HG02973 (cell line): ENCODE measurements around the gene DNTT.

Experiments used
- ATAC-seq: cut with Tn5 transposase; IDR thresholded peaks from one replicate; pipeline ENCODE4 v1.9.1; 2021; ENCODE audit warnings: moderate library complexity; ENCODE audit not compliant: unreplicated experiment

Gene DNTT

DNA sequence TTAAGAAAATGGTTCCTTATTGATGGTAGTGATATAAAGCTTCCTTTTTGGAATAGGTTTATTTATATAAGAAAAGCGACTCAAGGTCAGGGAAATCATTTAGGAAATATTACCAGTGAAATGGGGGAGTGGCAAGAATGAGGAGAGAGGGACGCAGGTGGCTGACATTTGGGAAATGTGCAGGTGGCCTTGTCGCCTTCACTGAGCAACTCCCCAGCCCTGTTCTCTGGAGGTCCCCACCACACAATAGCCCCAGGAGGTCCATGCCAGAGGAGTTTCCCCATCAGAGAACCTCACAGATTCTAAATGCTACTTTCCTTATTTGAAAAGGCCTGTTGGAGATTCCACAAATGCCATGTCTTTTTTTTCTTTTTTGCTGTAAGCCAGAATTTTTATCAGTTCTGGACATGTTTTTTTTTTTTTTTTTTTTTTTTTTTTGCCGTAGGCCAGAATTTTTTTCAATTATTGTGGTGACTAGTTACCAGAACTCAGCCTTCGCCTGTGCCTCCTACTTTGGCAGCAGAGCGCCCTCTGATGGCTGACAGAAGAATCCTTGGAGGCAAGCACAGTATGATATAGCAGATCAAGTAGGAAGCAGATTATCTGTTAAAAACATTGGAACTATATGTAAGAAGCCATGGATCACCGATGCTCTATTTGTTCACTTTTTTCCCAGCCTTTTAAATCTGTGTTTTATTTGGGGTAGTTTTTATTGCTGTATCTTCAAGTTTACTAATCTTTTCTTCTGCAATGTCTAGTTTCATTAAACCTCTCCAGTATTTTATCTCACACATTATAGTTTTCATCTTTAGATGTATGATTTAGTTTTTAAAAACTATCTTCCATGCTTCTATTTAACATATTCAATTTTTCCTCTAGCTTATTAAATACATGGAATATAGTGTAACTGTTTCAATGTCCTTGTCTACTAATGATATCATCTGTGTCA lies 36.0 kb downstream of the DNTT start:
- ATAC-seq: no peak

DNA sequence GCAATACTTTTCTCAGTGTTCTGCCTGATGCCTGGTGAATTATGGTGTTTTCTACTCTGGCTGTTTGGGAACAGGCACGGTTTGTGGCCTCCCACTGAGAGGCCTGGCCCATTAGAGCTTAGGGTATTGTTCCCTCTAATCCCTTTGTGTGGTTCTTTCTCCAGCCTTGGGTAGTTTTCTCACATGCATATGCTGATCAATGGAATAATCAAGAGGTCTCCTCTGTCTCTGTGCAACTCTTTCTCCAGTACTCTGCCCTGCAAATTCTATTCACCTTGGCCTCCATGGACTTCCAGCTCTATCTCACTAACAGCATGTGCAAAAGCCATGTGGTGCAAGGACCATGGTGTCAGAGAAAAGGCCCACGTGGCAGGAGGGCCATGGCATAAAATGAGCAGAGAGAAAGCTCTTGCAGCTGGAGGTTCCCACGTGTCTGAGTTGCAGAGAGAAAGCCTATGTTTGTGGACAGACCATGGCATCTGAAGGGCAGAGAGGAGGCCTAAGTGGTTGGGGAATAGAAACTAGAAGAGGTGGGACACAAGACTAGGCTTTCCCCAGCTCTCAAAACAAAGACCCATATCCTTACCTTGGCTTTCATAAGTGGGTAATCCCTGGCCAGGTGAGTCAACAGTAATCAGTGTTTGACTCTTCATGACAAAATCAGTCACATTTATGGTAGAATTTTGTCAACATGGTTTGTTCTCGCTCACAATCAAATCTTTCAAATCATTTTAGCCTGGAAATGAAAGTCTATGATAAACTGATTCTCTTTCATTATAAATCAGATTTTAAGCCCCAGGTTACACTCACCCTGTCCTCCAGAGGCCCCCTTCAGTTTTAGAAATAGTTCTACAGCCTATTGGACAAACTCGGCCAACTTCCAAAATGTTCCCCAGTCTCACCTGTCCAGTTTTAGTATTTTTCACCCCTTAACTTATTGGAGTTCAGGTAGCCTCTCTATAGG lies 37.3 kb downstream of the DNTT start:
- peak; percentile 65 for ATAC-seq

DNA sequence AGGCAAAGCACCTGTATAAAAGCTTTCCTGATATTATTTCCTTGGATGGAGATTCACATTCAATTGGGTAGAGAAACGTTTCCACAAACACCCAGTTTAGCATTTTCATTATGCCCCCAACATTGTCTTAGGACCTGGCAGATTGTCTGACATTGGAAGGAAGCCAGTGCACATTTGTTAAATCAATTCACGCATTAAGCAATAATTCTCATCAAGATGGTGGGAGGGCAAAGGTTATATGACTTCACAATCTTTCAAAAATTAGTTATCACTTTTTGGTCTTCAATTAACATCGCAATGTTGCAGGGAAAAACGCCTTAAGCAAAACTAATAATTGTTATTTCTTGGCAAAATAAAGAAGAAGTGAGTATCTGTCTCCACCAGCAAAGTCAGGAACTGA lies 38.2 kb downstream of the DNTT start:
- ATAC-seq: no peak

GRCh38 chr10:96344178-96344577 lies 39.9 kb downstream of the DNTT start:
- ATAC-seq: no peak

DNA sequence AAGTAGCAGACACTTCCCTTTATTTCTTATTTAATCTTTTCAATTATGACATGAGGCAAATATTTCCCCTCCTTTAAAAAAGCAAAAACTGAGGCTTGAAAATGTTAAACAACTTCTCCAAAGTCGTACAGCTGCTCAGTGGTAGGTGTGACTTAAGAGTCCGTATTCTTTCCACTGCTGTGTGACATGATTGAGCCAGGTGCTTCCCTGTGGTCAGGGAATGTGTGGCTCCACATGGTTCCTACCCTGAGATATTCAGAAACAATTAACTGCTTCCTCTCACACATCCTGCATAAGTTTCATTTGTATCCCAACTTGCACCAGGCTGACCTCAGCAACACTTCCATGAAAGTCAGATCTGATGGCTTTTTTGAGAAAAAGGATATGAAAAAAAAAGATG lies 41.0 kb downstream of the DNTT start:
- no peak for ATAC-seq

GRCh38 chr10:96346295-96346694 lies 42.1 kb downstream of the DNTT start:
- no peak for ATAC-seq

DNA sequence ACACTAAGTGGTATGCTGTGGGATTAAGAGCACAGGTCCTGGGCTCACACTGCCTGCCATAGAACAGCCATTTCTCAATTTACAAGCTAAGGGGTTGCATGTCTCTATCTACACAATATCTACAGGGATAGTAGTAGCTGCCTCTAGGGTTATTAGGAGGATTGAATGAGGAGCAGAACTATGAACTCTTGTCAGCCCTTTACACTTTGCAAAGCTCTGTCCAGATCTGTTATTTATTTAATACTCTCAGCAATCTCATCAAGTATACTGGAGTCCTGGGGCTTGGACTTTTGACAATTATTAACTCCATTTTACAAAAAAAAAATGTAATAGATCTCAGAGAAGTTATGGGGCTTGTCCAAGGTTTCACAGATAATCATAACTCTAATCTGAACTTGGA lies 47.8 kb downstream of the DNTT start:
- no peak for ATAC-seq

- no peak for ATAC-seq
Measured at GRCh38 chr10:96352582-96352981, 48.3 kb downstream of the DNTT start.

DNA sequence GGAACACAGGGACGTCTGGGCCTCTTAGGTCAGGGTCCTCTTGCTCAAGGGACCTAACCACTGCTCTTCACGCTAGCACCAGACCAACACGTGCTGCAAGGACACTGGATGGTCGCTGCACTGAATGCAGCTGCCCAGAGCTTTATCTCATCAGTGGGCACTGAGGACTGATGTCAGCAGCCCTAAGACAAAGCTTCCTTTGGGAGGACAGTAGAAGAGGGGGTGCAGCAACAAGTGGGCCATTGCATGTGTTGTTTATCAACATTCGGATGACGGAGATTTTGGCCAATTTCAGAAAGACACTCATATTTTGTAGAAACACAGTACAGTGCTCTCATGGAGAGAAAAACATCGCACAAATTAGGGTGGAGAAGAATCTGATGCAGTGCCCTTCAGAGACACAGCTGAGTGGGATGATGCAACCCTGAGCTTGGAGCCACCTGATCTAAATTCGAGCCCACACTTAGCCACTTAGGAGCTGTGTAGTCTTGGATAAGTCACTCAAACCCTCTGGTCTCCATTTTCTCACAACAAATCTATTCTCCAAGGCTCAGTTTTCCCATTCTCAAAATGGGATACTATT lies 52.9 kb downstream of the DNTT start:
- no peak for ATAC-seq

DNA sequence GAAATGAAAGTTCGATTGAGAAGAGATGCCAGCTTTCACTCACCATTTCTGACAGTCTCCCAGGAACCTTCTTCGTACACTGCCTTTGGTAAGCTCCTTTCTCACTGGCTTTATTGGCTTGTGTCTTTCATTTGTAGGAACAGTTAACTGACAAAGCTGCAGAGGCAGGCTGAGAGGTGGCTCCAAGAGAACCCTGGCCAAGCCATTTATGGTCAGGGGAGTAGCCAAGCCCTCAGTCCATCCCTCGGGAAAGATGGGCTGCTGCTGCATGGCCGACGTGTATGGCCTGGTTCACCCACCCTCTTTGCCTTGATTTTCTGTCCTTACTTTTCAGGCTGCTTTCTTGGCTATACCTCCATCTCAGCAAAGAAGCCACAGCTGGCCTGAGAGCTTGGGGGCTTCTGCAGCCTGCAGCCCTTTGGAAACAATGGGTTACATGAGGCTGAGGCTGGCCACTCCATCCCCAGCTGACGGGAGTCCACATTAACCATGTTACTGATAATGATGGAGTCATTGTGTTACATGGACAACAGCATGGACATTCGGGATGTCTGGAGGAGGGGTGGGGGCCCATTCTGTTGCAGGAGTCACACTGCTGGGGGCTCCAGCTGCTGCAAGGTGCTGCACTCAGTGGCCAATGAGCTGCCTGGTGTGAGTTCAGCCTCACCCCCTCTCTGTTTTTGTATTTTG lies 54.8 kb downstream of the DNTT start, which contains the start of gene OPALIN:
TSS of gene OPALIN (minus strand) at position 152 of the 690 bp plus-strand sequence. CDS start at position 46, 106 bp downstream.
- no peak for ATAC-seq

DNA sequence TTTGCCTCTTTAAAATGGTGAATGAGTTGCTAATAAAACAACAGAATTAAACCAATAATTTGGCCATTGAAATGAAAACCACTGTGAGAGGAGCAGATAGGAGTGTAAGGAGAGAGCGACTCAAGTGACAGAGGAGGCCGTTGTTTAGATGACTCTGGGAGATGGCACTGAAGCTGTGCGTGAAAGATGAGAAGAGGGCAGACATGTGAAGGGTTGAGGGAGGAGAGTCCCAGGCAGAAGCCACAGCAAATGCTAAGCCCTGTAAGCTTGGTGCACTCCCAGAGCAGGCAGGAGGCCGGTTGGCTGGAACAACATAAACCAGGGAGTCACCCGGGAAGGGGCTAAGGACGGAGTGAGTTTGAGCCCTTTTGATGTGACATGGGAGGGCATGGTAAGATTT lies 55.4 kb downstream of the DNTT start:
- no peak for ATAC-seq

GRCh38 chr10:96360331-96360730 lies 56.1 kb downstream of the DNTT start:
- no peak for ATAC-seq

GRCh38 chr10:96360766-96361165 lies 56.5 kb downstream of the DNTT start:
- no peak for ATAC-seq

GRCh38 chr10:96365571-96365970 lies 61.3 kb downstream of the DNTT start:
- ATAC-seq: no peak

DNA sequence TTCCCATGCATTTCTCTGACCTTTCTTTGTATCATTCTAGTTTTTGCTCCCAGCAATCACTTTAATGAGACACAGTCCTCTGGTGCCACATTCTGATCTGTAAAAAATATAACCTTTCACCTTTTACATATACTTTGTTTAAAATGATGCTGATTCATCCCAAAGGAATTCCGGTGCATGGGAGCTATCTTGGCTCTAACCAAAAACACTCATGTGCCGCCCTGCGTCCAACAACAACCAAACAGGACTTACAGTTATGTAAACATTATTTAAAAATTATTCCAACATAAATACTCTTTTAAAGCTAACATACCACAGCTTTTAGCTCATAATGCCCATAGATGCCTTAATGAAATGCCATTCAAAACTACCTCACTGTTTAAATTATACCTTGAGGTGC lies 62.3 kb downstream of the DNTT start:
- ATAC-seq: no peak

DNA sequence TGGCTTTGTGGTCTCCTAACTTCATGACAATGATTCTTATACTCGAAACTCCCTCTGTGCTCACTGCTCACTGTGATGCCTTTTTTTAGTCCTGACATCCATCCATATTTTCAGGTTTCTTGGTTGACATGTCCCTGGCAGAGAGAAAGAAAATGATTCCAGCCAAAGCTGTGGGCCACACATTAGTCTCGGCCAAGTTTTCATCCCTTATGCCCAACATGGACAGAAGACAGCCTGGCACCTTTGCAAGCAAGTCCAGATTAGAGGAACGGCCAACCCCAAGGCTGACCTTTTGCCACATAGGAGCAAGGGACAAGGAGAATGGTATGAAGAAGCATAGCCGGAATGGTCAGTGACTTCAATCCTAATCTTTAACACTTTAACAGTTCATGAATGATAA lies 63.2 kb downstream of the DNTT start:
- no peak for ATAC-seq

DNA sequence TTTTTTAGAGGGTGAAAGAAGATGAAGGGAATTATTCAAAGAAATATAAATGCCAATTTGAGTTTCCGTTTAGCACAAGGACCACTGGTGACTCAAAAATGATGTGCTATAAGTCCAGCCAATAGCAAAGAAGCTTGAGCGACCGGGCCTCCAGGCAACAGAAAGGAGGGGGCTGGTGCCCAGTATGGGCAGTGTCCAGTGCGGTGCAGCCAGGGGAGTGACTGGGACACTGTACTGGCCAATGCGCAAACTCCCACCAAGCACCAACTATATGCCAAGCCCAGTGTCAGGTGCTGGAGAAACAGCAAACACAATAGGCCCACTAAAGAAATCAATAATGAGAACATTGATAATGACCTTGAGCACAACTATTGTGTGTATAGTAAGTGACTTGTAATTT lies 64.7 kb downstream of the DNTT start:
- ATAC-seq: no peak

GRCh38 chr10:96369890-96370583 lies 65.8 kb downstream of the DNTT start:
- no peak for ATAC-seq

DNA sequence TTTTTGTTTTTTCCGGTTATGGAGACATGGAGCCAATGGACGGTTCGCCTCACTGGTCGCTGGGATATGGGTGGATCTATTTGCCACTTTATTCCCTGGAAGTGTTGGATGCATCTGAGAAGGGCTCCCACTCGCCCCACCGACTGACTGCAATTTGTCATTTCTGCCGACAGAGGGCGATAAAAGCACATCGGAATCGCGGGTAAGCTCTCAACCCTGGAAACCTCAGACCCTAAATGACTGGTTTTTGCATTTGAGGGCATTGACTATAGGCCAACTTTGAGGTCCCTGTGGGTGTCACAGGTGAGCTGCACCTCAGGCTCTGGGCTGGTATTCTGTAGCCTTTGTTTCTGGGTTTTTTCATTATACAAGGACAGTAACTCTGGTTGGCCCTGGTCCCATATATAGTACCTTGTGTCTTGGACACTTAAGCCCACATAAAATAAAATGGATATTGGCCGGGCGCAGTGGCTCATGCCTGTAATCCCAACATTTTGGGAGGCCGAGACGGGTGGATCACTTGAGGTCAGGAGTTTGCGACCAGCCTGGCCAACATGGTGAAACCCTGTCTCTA lies 66.4 kb downstream of the DNTT start:
- no peak for ATAC-seq

GRCh38 chr10:96371356-96371755 lies 67.1 kb downstream of the DNTT start:
- no peak for ATAC-seq
